Measurements from ENCODE around the gene SP140.

GRCh38 chr2:230218421-230218820, 7.1 kb upstream of the SP140 start:
- TF ChIP-seq, protein P1, sequence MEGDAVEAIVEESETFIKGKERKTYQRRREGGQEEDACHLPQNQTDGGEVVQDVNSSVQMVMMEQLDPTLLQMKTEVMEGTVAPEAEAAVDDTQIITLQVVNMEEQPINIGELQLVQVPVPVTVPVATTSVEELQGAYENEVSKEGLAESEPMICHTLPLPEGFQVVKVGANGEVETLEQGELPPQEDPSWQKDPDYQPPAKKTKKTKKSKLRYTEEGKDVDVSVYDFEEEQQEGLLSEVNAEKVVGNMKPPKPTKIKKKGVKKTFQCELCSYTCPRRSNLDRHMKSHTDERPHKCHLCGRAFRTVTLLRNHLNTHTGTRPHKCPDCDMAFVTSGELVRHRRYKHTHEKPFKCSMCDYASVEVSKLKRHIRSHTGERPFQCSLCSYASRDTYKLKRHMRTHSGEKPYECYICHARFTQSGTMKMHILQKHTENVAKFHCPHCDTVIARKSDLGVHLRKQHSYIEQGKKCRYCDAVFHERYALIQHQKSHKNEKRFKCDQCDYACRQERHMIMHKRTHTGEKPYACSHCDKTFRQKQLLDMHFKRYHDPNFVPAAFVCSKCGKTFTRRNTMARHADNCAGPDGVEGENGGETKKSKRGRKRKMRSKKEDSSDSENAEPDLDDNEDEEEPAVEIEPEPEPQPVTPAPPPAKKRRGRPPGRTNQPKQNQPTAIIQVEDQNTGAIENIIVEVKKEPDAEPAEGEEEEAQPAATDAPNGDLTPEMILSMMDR (IDR thresholded peaks at IDR 0.05), result no peak
- no peak for TF ChIP-seq EZH2phosphoT487 (IDR thresholded peaks at IDR 0.05)

Measured in neural progenitor cell (in vitro differentiated cells).